CD14-positive monocyte (primary cell): ENCODE measurements around the gene TFPI. TPM values are rescaled to one million over a fixed set of nuclear protein-coding genes. Genes with fewer than 3 reads are reported as not detected.

Source experiments
- DNase-seq, 3 donors: peaks; one replicate each; pipeline ENCODE4 v3.0.0-alpha.2; 2011 to 2022
- H2AFZ ChIP-seq: 2 replicates; pipeline ENCODE4 v1.6.0; 2012; ENCODE audit warnings: mild to moderate bottlenecking, low read depth, low read length, inconsistent platforms; ENCODE audit not compliant: insufficient read depth, poor library complexity, severe bottlenecking
- H3K27ac ChIP-seq, 2 donors: 1 replicate in 1 of 2; 2 replicates in 1 of 2; pipeline ENCODE4 v1.5.1; 2012 to 2013; ENCODE audit warnings: low read length in 2 of 2, control low read depth in 1 of 2, inconsistent platforms in 1 of 2, low read depth in 1 of 2, mild to moderate bottlenecking in 1 of 2
- H3K27me3 ChIP-seq, 2 donors: one replicate each; pipeline versions ENCODE4 v1.6.0 to v1.6.1; 2011 to 2013; ENCODE audit warnings: low read length in 2 of 2; ENCODE audit not compliant: control insufficient read depth in 2 of 2, insufficient read depth in 2 of 2
- H3K36me3 ChIP-seq, 2 donors: replicated peaks in 1 of 2; 1 replicate in 1 of 2; 2 replicates in 1 of 2; pipeline versions ENCODE4 v1.5.1 to v1.6.1; 2012 to 2013; ENCODE audit warnings: low read length in 2 of 2, control low read depth in 1 of 2, inconsistent platforms in 1 of 2, mild to moderate bottlenecking in 1 of 2; ENCODE audit not compliant: insufficient read depth in 2 of 2, control insufficient read depth in 1 of 2
- H3K4me1 ChIP-seq, 2 donors: 1 replicate in 1 of 2; 2 replicates in 1 of 2; pipeline versions ENCODE4 v1.5.1 to v1.6.1; 2012 to 2013; ENCODE audit warnings: low read length in 2 of 2, control low read depth in 1 of 2, inconsistent platforms in 1 of 2, mild to moderate bottlenecking in 1 of 2, moderate library complexity in 1 of 2; ENCODE audit not compliant: insufficient read depth in 2 of 2, control insufficient read depth in 1 of 2
- H3K4me2 ChIP-seq: replicated peaks from 2 replicates; pipeline ENCODE3; 2012; ENCODE audit warnings: low read length, moderate library complexity, mild to moderate bottlenecking; ENCODE audit not compliant: poor library complexity, severe bottlenecking; ENCODE audit errors: extremely low read depth
- H3K4me3 ChIP-seq, 3 experiments: fragments of 200-600 bp in 1 of 3; sonication (generic) in 1 of 3; replicated peaks in 1 of 3; 1 replicate in 2 of 3; 2 replicates in 1 of 3; pipeline ENCODE4 v1.5.1; 2011 to 2013; ENCODE audit warnings: low read length in 3 of 3, mild to moderate bottlenecking in 3 of 3, control low read depth in 2 of 3, low read depth in 2 of 3, inconsistent platforms in 1 of 3, moderate library complexity in 1 of 3
- H3K79me2 ChIP-seq: 2 replicates; pipeline ENCODE4 v1.6.0; 2012; ENCODE audit warnings: mild to moderate bottlenecking, control low read depth, inconsistent platforms, low read length, moderate library complexity; ENCODE audit not compliant: insufficient read depth
- H3K9ac ChIP-seq: 2 replicates; pipeline ENCODE4 v1.6.0; 2017; ENCODE audit warnings: low read length, mild to moderate bottlenecking; ENCODE audit not compliant: insufficient read depth, poor library complexity, severe bottlenecking
- H3K9me3 ChIP-seq, 2 donors: replicated peaks in 1 of 2; 1 replicate in 1 of 2; 2 replicates in 1 of 2; pipeline versions ENCODE4 v1.5.1 to v1.6.1; 2012 to 2013; ENCODE audit warnings: low read length in 2 of 2, control low read depth in 1 of 2; ENCODE audit not compliant: control insufficient read depth in 1 of 2, insufficient read depth in 1 of 2
- H4K20me1 ChIP-seq: 2 replicates; pipeline ENCODE4 v1.6.0; 2012; ENCODE audit warnings: mild to moderate bottlenecking, low read length, control low read depth, moderate library complexity; ENCODE audit not compliant: insufficient read depth
- H3K27ac Mint-ChIP-seq, 7 donors: one replicate each; pipeline ENCODE4 v1.8.0; 2020; ENCODE audit warnings: mild to moderate bottlenecking in 7 of 7, mixed read lengths in 7 of 7, moderate library complexity in 6 of 7, inconsistent platforms in 2 of 7
- H3K27me3 Mint-ChIP-seq, 3 donors: one replicate each; pipeline ENCODE4 v1.8.0; 2021 to 2022; ENCODE audit warnings: low read depth in 3 of 3, mild to moderate bottlenecking in 3 of 3, mixed read lengths in 3 of 3, moderate library complexity in 3 of 3, inconsistent platforms in 1 of 3
- H3K36me3 Mint-ChIP-seq, 2 donors: one replicate each; pipeline ENCODE4 v1.8.0; 2020; ENCODE audit warnings: mixed read lengths in 2 of 2, inconsistent platforms in 1 of 2, mild to moderate bottlenecking in 1 of 2
- H3K4me1 Mint-ChIP-seq: one replicate; pipeline ENCODE4 v1.8.0; 2020; ENCODE audit warnings: mild to moderate bottlenecking, mixed read lengths
- H3K4me3 Mint-ChIP-seq, 2 donors: one replicate each; pipeline ENCODE4 v1.8.0; 2020; ENCODE audit warnings: mild to moderate bottlenecking in 2 of 2, mixed read lengths in 2 of 2, moderate library complexity in 1 of 2
- H3K9me3 Mint-ChIP-seq, 7 donors: one replicate each; pipeline ENCODE4 v1.8.0; 2020 to 2022; ENCODE audit warnings: mixed read lengths in 7 of 7, mild to moderate bottlenecking in 6 of 7, moderate library complexity in 6 of 7, inconsistent platforms in 2 of 7
- WGBS: methylation state at CpG from one replicate; pipeline ENCODE4 v1.1.5; 2013; ENCODE audit warnings: missing lambda C conversion rate; ENCODE audit not compliant: insufficient coverage; 5-methylcytosine and 5-hydroxymethylcytosine counted together
- intact Hi-C, 2 donors: fragments of 100-400 bp; cut with micrococcal nuclease; formaldehyde crosslinking; loops; one replicate each; pipeline versions ENCODE4 v1.15.0 to v1.15.1; 2023
- polyA plus RNA-seq, 3 donors: library from polyadenylated mRNA; depleted of rRNA in 1 of 3; unstranded in 2 of 3; stranded (reverse) in 1 of 3; fragments of 300-500 nt in 2 of 3; fragments of >200 nt in 1 of 3; fragmentation: Illumina TruSeq in 2 of 3; gene quantifications; 1 replicate in 2 of 3; 2 replicates in 1 of 3; pipeline ENCODE4 v1.2.3, GENCODE V29; 2012 to 2021
- TF ChIP-seq, protein P1 (sequence below): fragments of 200-600 bp; IDR thresholded peaks from one replicate; pipeline ENCODE4 v1.8.0; 2022; ENCODE audit warnings: antibody characterized with exemption, mild to moderate bottlenecking

The TFPI gene
- polyA plus RNA-seq, 3 donors = 0.46 TPM; not detected in 2

DNA sequence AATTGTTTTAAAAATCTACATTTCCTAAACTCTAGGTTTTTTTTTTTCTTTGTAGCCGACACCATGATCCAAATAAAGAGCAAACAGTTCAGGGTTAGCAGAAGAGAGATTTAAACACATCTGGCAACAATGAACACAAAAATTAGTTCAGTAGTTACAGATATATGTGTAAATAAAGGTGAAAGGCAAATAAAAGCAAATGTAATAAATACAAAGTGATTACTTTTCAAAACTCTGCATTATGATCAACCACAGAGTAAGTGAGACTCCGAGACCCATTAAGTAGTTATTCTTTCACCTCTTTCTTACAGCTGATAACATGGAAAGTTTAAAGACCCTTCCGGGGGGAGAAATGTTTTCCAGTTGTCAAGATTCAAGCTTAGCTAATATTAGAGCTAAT, 106.9 kb downstream of the TFPI start:
- H3K9me3 ChIP-seq = no peaks in the 10 kb centered on the region
- H3K27ac Mint-ChIP-seq = peak overlapping the region in 3 of 7 donors; percentile 46 to 85 (median 60)
- H3K27me3 ChIP-seq = no peaks in the 10 kb centered on the region
- peak overlapping the region; percentile 0 for H3K9ac ChIP-seq
- no peaks in the 10 kb centered on the region for H3K9me3 Mint-ChIP-seq
- no peaks in the 10 kb centered on the region for H3K36me3 ChIP-seq
- peak overlapping the region; percentile 78 for H2AFZ ChIP-seq
- intact Hi-C loops = no loop called here
- no peaks in the 10 kb centered on the region for H3K27me3 Mint-ChIP-seq
- H3K36me3 Mint-ChIP-seq = no peaks in the 10 kb centered on the region
- peak overlapping the region; percentile 71 for H3K4me2 ChIP-seq
- no peak for DNase-seq
- peak overlapping the region; percentile 21 to 70 (median 64) for H3K4me3 ChIP-seq
- H4K20me1 ChIP-seq = no peaks in the 10 kb centered on the region
- peak overlapping the region in 1 of 2 donors; percentile 85 for H3K27ac ChIP-seq
- H3K4me1 ChIP-seq = peaks cover 7 to 25% of the 10 kb centered on the region in 2 donors
- no peaks in the 10 kb centered on the region for H3K79me2 ChIP-seq
- H3K4me3 Mint-ChIP-seq = peak overlapping the region; percentile 61 to 84
- no CpG with 5 or more reads among the region's 3 CpGs for WGBS
- TF ChIP-seq, protein P1, sequence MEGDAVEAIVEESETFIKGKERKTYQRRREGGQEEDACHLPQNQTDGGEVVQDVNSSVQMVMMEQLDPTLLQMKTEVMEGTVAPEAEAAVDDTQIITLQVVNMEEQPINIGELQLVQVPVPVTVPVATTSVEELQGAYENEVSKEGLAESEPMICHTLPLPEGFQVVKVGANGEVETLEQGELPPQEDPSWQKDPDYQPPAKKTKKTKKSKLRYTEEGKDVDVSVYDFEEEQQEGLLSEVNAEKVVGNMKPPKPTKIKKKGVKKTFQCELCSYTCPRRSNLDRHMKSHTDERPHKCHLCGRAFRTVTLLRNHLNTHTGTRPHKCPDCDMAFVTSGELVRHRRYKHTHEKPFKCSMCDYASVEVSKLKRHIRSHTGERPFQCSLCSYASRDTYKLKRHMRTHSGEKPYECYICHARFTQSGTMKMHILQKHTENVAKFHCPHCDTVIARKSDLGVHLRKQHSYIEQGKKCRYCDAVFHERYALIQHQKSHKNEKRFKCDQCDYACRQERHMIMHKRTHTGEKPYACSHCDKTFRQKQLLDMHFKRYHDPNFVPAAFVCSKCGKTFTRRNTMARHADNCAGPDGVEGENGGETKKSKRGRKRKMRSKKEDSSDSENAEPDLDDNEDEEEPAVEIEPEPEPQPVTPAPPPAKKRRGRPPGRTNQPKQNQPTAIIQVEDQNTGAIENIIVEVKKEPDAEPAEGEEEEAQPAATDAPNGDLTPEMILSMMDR = no peak
- peaks cover 19% of the 10 kb centered on the region for H3K4me1 Mint-ChIP-seq

DNA sequence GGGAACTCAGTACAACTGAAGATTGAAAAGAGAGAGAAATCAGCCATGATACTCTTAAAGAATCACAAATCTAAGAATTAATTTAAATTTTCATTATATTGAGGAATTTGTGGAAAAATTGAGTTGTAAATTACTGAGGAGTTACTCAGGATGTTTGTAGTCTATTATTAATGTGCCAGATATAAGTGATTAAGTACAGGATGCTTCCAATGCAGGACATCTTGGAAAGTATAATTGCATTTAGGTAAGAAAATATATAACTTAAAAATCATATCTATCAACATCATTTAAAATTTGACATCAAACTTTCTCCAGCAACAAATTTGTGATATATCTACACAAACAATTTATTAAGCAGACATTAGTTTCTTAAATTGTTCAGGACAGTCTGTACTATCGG, 107.5 kb downstream of the TFPI start:
- Mint-ChIP-seq H3K36me3 (no peaks in the 10 kb centered on the region), H3K9me3 (no peaks in the 10 kb centered on the region), H3K4me3 (peak overlapping the region; percentile 61 to 84), H3K27me3 (no peaks in the 10 kb centered on the region), H3K4me1 (peaks cover 19% of the 10 kb centered on the region), H3K27ac (no peak overlapping the region)
- TF ChIP-seq, protein P1 = no peak
- no CpG with 5 or more reads among the region's 1 CpG for WGBS
- no peak overlapping the region for H3K9ac ChIP-seq
- intact Hi-C loops = no loop called here
- H3K4me3 ChIP-seq = peak overlapping the region; percentile 21 to 70 (median 64)
- H4K20me1 ChIP-seq = no peaks in the 10 kb centered on the region
- H3K79me2 ChIP-seq = no peaks in the 10 kb centered on the region
- no peaks in the 10 kb centered on the region for H3K27me3 ChIP-seq
- H3K4me1 ChIP-seq = peaks cover 7 to 25% of the 10 kb centered on the region in 2 donors
- DNase-seq = no peak
- no peaks in the 10 kb centered on the region for H3K36me3 ChIP-seq
- H3K9me3 ChIP-seq = no peaks in the 10 kb centered on the region
- H3K4me2 ChIP-seq = peak overlapping the region; percentile 71
- peak overlapping the region in 1 of 2 donors; percentile 85 for H3K27ac ChIP-seq
- H2AFZ ChIP-seq = peak overlapping the region; percentile 78
